ENCODE results near the gene IKBKG. TPM values are rescaled to one million over a fixed set of nuclear protein-coding genes. Genes with fewer than 3 reads are reported as not detected.

Gene IKBKG
- total RNA-seq, 1 experiment from 2014 or later = 34.3 TPM

GRCh38 chrX:154596290-154596929 is 49.0 kb downstream of the IKBKG start:
- CTCF ChIA-PET = interaction anchor here (0.6 to 0.7 kb wide), 2 partner anchors 11 to 152 kb away, joined by 3 read pairs; no protein-coding TSS in a partner anchor
- peak overlapping the region; percentile 65 for H3K4me2 ChIP-seq (ENCODE audit: low read length)
- POLR2A ChIA-PET (ENCODE audit: unreplicated experiment) = no interaction called here
- no peak overlapping the region for H3K4me3 ChIP-seq (ENCODE audit: low read length)
- no peak overlapping the region for H2AFZ ChIP-seq (ENCODE audit: low read length)
- peak overlapping the region; percentile 69 for H3K27ac ChIP-seq (ENCODE audit: low read length)
- no TSS peak for BruUV-seq (replicated peaks)
- no peaks in the 10 kb centered on the region for H3K9me2 ChIP-seq (replicated peaks; ENCODE audit: low read length)
- H3F3A ChIP-seq (ENCODE audit: low read length, unreplicated experiment) = no peaks in the 10 kb centered on the region
- peaks cover 46% of the 10 kb centered on the region for H3K4me1 ChIP-seq (ENCODE audit: insufficient read depth, low read length)
- intact Hi-C loops (cut with micrococcal nuclease) = loop anchor here (1.0 kb wide), 1 partner anchor 8 kb away; no protein-coding TSS in a partner anchor
- no peaks in the 10 kb centered on the region for H4K20me1 ChIP-seq (ENCODE audit: low read length)
- H3K36me3 ChIP-seq (ENCODE audit: low read depth, low read length) = no peaks in the 10 kb centered on the region
- no peaks in the 10 kb centered on the region for H3K27me3 ChIP-seq (ENCODE audit: low read length)
- no peak for TF ChIP-seq EZH2 (IDR thresholded peaks at IDR 0.05; ENCODE audit: low read length, unreplicated experiment)
- peak; percentile 30 for TF ChIP-seq CTCF (conservative IDR thresholded peaks at IDR 0.05; ENCODE audit: low read depth, low read length)
- DNase-seq = peak; percentile 94
- H3K79me2 ChIP-seq (ENCODE audit: low read length) = no peaks in the 10 kb centered on the region
- peak; percentile 66 for ATAC-seq
- no peaks in the 10 kb centered on the region for H3K9me3 ChIP-seq (ENCODE audit: low read length)
- H3K9ac ChIP-seq (ENCODE audit: low read length) = no peak overlapping the region

GRCh38 chrX:154597221-154597620 is 49.8 kb downstream of the IKBKG start:
- H3K9ac ChIP-seq (ENCODE audit: low read length) = no peak overlapping the region
- peaks cover 51% of the 10 kb centered on the region for H3K4me1 ChIP-seq (ENCODE audit: insufficient read depth, low read length)
- no peaks in the 10 kb centered on the region for H3K9me2 ChIP-seq (replicated peaks; ENCODE audit: low read length)
- no peaks in the 10 kb centered on the region for H3K9me3 ChIP-seq (ENCODE audit: low read length)
- ChIA-PET POLR2A (ENCODE audit: unreplicated experiment) (no interaction called here), CTCF (no interaction called here)
- no peaks in the 10 kb centered on the region for H3F3A ChIP-seq (ENCODE audit: low read length, unreplicated experiment)
- no peaks in the 10 kb centered on the region for H4K20me1 ChIP-seq (ENCODE audit: low read length)
- TF ChIP-seq EZH2 (IDR thresholded peaks at IDR 0.05; ENCODE audit: low read length, unreplicated experiment) (no peak), EZH2phosphoT487 (IDR thresholded peaks at IDR 0.05; ENCODE audit: borderline replicate concordance, low read length) (no peak), CTCF (conservative IDR thresholded peaks at IDR 0.05; ENCODE audit: low read depth, low read length) (no peak)
- BruUV-seq (replicated peaks) = no TSS peak
- no peak overlapping the region for H3K4me3 ChIP-seq (ENCODE audit: low read length)
- peak overlapping the region; percentile 65; the same call in 1 of the 2 replicates for H3K4me2 ChIP-seq (ENCODE audit: low read length)
- ATAC-seq (no peak), DNase-seq (no peak)
- intact Hi-C loops (cut with micrococcal nuclease) = no loop called here
- H3K27ac ChIP-seq (ENCODE audit: low read length) = peak overlapping the region; percentile 69
- H2AFZ ChIP-seq (ENCODE audit: low read length) = no peak overlapping the region
- no peaks in the 10 kb centered on the region for H3K27me3 ChIP-seq (ENCODE audit: low read length)
- H3K79me2 ChIP-seq (ENCODE audit: low read length) = no peaks in the 10 kb centered on the region
- no peaks in the 10 kb centered on the region for H3K36me3 ChIP-seq (ENCODE audit: low read depth, low read length)

- Histone ChIP-seq H2AFZ (ENCODE audit: low read length) (no peak overlapping the region), H3K9ac (ENCODE audit: low read length) (no peak overlapping the region), H3K4me3 (ENCODE audit: low read length) (no peak overlapping the region), H3K36me3 (ENCODE audit: low read depth, low read length) (no peaks in the 10 kb centered on the region), H4K20me1 (ENCODE audit: low read length) (no peaks in the 10 kb centered on the region), H3K9me2 (replicated peaks; ENCODE audit: low read length) (no peaks in the 10 kb centered on the region), H3F3A (ENCODE audit: low read length, unreplicated experiment) (no peaks in the 10 kb centered on the region), H3K27ac (ENCODE audit: low read length) (no peak overlapping the region), H3K27me3 (ENCODE audit: low read length) (no peaks in the 10 kb centered on the region), H3K4me1 (ENCODE audit: insufficient read depth, low read length) (peaks cover 62% of the 10 kb centered on the region), H3K79me2 (ENCODE audit: low read length) (no peaks in the 10 kb centered on the region), H3K4me2 (ENCODE audit: low read length) (no peak overlapping the region), H3K9me3 (ENCODE audit: low read length) (no peaks in the 10 kb centered on the region)
- TF ChIP-seq EZH2phosphoT487 (IDR thresholded peaks at IDR 0.05; ENCODE audit: borderline replicate concordance, low read length) (no peak), CTCF (conservative IDR thresholded peaks at IDR 0.05; ENCODE audit: low read depth, low read length) (no peak), EZH2 (IDR thresholded peaks at IDR 0.05; ENCODE audit: low read length, unreplicated experiment) (no peak)
- intact Hi-C loops (cut with micrococcal nuclease) = no loop called here
- POLR2A ChIA-PET (ENCODE audit: unreplicated experiment) = no interaction called here
- DNase-seq (no peak), ATAC-seq (no peak)
- BruUV-seq (replicated peaks) = no TSS peak
- CTCF ChIA-PET = no interaction called here
Observed at GRCh38 chrX:154598656-154599055, 51.2 kb downstream of the IKBKG start.

Data from PC-3 (cell line).